CD4-positive, alpha-beta memory T cell (primary cell): ENCODE results near the gene HLA-DPA1. TPM values are rescaled to one million over a fixed set of nuclear protein-coding genes. Genes with fewer than 3 reads are reported as not detected.

ENCODE experiments used
- CTCF ChIA-PET: fragments of 350-600 bp; sonication (Branson Sonifier 250); formaldehyde crosslinking; loops from one replicate; lab custom pipeline; 2021; ENCODE audit warnings: inconsistent platforms; ENCODE audit not compliant: partially characterized antibody; lab: Charles Lee
- POLR2A ChIA-PET: fragments of 350-600 bp; sonication (Branson Sonifier 250); formaldehyde crosslinking; loops from one replicate; lab custom pipeline; 2021; ENCODE audit not compliant: partially characterized antibody; lab: Charles Lee
- DNase-seq, 5 donors: peaks; one replicate each; pipeline versions ENCODE4 v3.0.0 to v3.0.0-alpha.2; 2020 to 2022; ENCODE audit warnings: mixed read lengths in 1 of 5
- H3K27ac ChIP-seq: one replicate; pipeline ENCODE4 v1.7.0; 2013; ENCODE audit warnings: low read depth, low read length
- H3K27me3 ChIP-seq: 2 replicates; pipeline ENCODE4 v1.7.0; 2013; ENCODE audit warnings: mild to moderate bottlenecking, low read length, moderate library complexity; ENCODE audit not compliant: insufficient read depth
- H3K36me3 ChIP-seq: 2 replicates; pipeline ENCODE4 v1.7.0; 2013; ENCODE audit warnings: mild to moderate bottlenecking, low read length, moderate library complexity; ENCODE audit not compliant: insufficient read depth
- H3K4me1 ChIP-seq: 2 replicates; pipeline ENCODE4 v1.7.0; 2013; ENCODE audit warnings: mild to moderate bottlenecking, low read length, moderate library complexity; ENCODE audit not compliant: insufficient read depth
- H3K4me3 ChIP-seq, 2 donors: one replicate each; pipeline ENCODE4 v1.7.0; 2013; ENCODE audit warnings: low read length in 2 of 2, mild to moderate bottlenecking in 1 of 2
- H3K9me3 ChIP-seq, 2 donors: one replicate each; pipeline ENCODE4 v1.7.0; 2013; ENCODE audit warnings: low read length in 2 of 2, control low read depth in 1 of 2; ENCODE audit not compliant: control insufficient read depth in 1 of 2
- H3K27ac Mint-ChIP-seq, 7 donors: one replicate each; pipeline ENCODE4 v1.8.0; 2020 to 2021; ENCODE audit warnings: mixed read lengths in 7 of 7, mild to moderate bottlenecking in 6 of 7, inconsistent platforms in 3 of 7, moderate library complexity in 3 of 7
- H3K27me3 Mint-ChIP-seq, 2 donors: one replicate each; pipeline ENCODE4 v1.8.0; 2020 to 2021; ENCODE audit warnings: mixed read lengths in 2 of 2
- H3K36me3 Mint-ChIP-seq, 2 donors: one replicate each; pipeline ENCODE4 v1.8.0; 2020 to 2021; ENCODE audit warnings: mixed read lengths in 2 of 2, inconsistent platforms in 1 of 2, mild to moderate bottlenecking in 1 of 2
- H3K4me1 Mint-ChIP-seq, 4 donors: one replicate each; pipeline ENCODE4 v1.8.0; 2020 to 2021; ENCODE audit warnings: mixed read lengths in 4 of 4, mild to moderate bottlenecking in 1 of 4
- H3K4me3 Mint-ChIP-seq, 8 donors: one replicate each; pipeline ENCODE4 v1.8.0; 2020 to 2021; ENCODE audit warnings: mixed read lengths in 8 of 8, mild to moderate bottlenecking in 7 of 8, moderate library complexity in 6 of 8, inconsistent platforms in 3 of 8
- H3K9me3 Mint-ChIP-seq, 8 donors: one replicate each; pipeline ENCODE4 v1.8.0; 2020 to 2021; ENCODE audit warnings: mixed read lengths in 8 of 8, mild to moderate bottlenecking in 5 of 8, inconsistent platforms in 3 of 8, moderate library complexity in 1 of 8
- intact Hi-C: fragments of 100-400 bp; cut with micrococcal nuclease; formaldehyde crosslinking; loops from one replicate; pipeline ENCODE4 v1.15.1; 2023
- polyA plus RNA-seq, 2 donors: library from polyadenylated mRNA; unstranded; fragments of 300-500 nt; fragmentation: Illumina TruSeq; gene quantifications; one replicate each; pipeline ENCODE4 v1.2.3, GENCODE V29; 2021
- total RNA-seq, 2 experiments: library from RNA; stranded (reverse); gene quantifications; one replicate each; pipeline ENCODE4 v1.2.3, GENCODE V29; 2021

Gene HLA-DPA1
- total and polyA plus RNA-seq, 4 experiments from 2014 or later, result 17.0 to 41.6 (median 29.1) TPM

DNA sequence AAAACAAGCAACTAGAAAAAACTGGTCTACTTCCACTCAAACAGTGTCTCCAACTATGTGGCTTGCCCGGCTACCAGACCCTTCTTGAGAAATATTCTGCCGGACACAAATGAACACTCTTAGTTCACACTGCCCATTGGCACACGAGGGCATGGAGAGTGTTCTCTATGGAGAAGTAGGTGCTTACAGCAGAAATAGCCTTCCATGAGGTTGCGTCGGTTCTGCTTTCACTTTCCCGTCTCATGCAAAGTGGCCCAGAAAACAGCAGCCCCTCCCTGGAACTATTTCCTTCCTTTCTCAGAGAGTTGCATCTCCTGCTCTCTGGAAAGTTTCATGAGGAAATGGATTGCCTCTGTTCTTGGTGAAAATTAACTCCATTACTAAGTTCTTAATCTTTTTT is 54.5 kb downstream of the HLA-DPA1 start:
- Histone ChIP-seq H3K27ac (no peak overlapping the region), H3K36me3 (no peaks in the 10 kb centered on the region), H3K4me3 (peak overlapping the region; percentile 8 to 27), H3K27me3 (peaks cover 6% of the 10 kb centered on the region), H3K4me1 (peaks cover 24% of the 10 kb centered on the region), H3K9me3 (no peaks in the 10 kb centered on the region)
- ChIA-PET POLR2A (interaction anchor here (0.9 to 1.7 kb wide), 4 partner anchors 47 to 230 kb away, joined by 3 to 5 read pairs (median 4); partner anchors contain the start of genes HLA-DPA1 and HLA-DPB1), CTCF (interaction anchor here (1.3 to 9.4 kb wide), 5 partner anchors 34 to 230 kb away, joined by 3 to 108 read pairs (median 5); partner anchors contain the start of gene HLA-DPB1)
- H3K36me3 Mint-ChIP-seq, result no peaks in the 10 kb centered on the region
- H3K27me3 Mint-ChIP-seq, result peaks cover 4 to 9% of the 10 kb centered on the region in 2 donors
- DNase-seq, result peak in 4 of 5 donors; percentile 28 to 48 (median 38)
- no peaks in the 10 kb centered on the region for H3K9me3 Mint-ChIP-seq
- H3K4me3 Mint-ChIP-seq, result peak overlapping the region; percentile 24 to 85 (median 72)
- peaks cover 0 to 22% (median 20%) of the 10 kb centered on the region in 4 donors for H3K4me1 Mint-ChIP-seq
- intact Hi-C loops, result loop anchor here (5.0 kb wide), 1 partner anchor 53 kb away; the partner anchor contains the start of gene HLA-DPA1
- peak overlapping the region in 5 of 7 donors; percentile 44 to 85 (median 77) for H3K27ac Mint-ChIP-seq

DNA sequence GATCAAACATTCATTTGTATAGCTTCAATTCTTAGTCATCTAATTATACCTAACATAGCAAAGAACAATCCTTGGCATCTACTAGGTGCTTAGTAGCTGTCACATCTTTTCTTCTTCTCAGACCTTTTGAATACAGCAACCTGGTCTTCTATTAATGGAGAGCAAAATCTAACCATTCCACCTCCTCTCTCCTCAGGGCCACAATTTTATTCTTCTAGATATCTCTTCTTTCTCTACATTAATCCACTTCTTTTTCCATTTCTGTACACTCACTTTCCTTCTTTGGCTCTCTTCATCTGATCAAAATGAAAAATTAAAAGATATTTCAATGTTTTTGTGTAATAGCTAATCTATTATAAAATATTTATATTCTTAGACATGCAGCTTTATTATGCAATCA is 55.0 kb downstream of the HLA-DPA1 start:
- peak overlapping the region in 3 of 8 donors; percentile 2 to 57 (median 29) for H3K4me3 Mint-ChIP-seq
- H3K4me1 Mint-ChIP-seq, result peaks cover 0 to 22% (median 20%) of the 10 kb centered on the region in 4 donors
- no peak for DNase-seq
- H3K4me1 ChIP-seq, result peaks cover 24% of the 10 kb centered on the region
- ChIA-PET POLR2A (interaction anchor here (1.2 to 1.7 kb wide), 3 partner anchors 46 to 230 kb away, joined by 3 to 5 read pairs (median 5); partner anchors contain the start of gene HLA-DPB1), CTCF (interaction anchor here (1.3 to 9.4 kb wide), 6 partner anchors 34 to 230 kb away, joined by 3 to 108 read pairs (median 4); partner anchors contain the start of gene HLA-DPB1)
- peak overlapping the region in 4 of 7 donors; percentile 1 to 75 (median 2) for H3K27ac Mint-ChIP-seq
- H3K27me3 ChIP-seq, result peaks cover 11% of the 10 kb centered on the region
- no peaks in the 10 kb centered on the region for H3K36me3 Mint-ChIP-seq
- H3K9me3 ChIP-seq, result no peaks in the 10 kb centered on the region
- no peaks in the 10 kb centered on the region for H3K36me3 ChIP-seq
- H3K4me3 ChIP-seq, result no peak overlapping the region
- intact Hi-C loops, result loop anchor here (5.0 kb wide), 1 partner anchor 54 kb away; the partner anchor contains the start of gene HLA-DPA1
- H3K27ac ChIP-seq, result no peak overlapping the region
- H3K9me3 Mint-ChIP-seq, result no peaks in the 10 kb centered on the region
- peaks cover 4 to 10% of the 10 kb centered on the region in 2 donors for H3K27me3 Mint-ChIP-seq

- ChIA-PET CTCF (interaction anchor here (1.3 to 9.4 kb wide), 4 partner anchors 55 to 231 kb away, joined by 3 to 108 read pairs (median 8); no protein-coding TSS in a partner anchor), POLR2A (interaction anchor here (1.2 to 1.7 kb wide), 3 partner anchors 46 to 231 kb away, joined by 3 to 5 read pairs (median 5); partner anchors contain the start of gene HLA-DPB1)
- no peak overlapping the region for H3K27ac ChIP-seq
- H3K9me3 Mint-ChIP-seq, result no peaks in the 10 kb centered on the region
- H3K36me3 Mint-ChIP-seq, result no peaks in the 10 kb centered on the region
- peak overlapping the region in 1 of 8 donors; percentile 57 for H3K4me3 Mint-ChIP-seq
- no peaks in the 10 kb centered on the region for H3K36me3 ChIP-seq
- intact Hi-C loops, result loop anchor here (5.0 kb wide), 1 partner anchor 54 kb away; the partner anchor contains the start of gene HLA-DPA1
- H3K4me3 ChIP-seq, result no peak overlapping the region
- peak overlapping the region in 4 of 7 donors; percentile 2 to 63 (median 26) for H3K27ac Mint-ChIP-seq
- DNase-seq, result no peak
- peaks cover 24% of the 10 kb centered on the region for H3K4me1 ChIP-seq
- H3K27me3 ChIP-seq, result peaks cover 11% of the 10 kb centered on the region
- H3K4me1 Mint-ChIP-seq, result peaks cover 0 to 22% (median 20%) of the 10 kb centered on the region in 4 donors
- H3K27me3 Mint-ChIP-seq, result peaks cover 6 to 11% of the 10 kb centered on the region in 2 donors
- no peaks in the 10 kb centered on the region for H3K9me3 ChIP-seq
Observed at GRCh38 chr6:33017694-33018353, 55.6 kb downstream of the HLA-DPA1 start.

DNA sequence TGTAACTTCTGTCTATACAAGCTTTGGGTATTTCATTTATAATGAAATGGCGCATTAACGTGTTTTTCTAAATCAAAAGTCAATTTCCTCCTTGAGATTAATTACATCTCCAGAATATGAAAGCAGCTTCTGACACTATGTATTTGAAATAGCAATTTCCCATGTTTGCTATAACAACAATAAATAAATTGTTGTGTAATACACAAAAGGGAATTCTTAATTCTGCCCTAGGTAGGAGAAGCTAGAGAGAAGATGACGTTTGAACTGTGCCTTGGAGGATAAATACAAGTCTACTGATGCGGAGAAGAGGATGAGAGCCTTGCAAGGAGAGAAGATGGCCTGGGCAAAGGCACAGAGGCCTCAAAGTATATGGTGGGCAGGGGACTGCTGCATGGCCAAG is 56.4 kb downstream of the HLA-DPA1 start:
- Mint-ChIP-seq H3K27me3 (peaks cover 8 to 11% of the 10 kb centered on the region in 2 donors), H3K4me3 (no peak overlapping the region), H3K4me1 (peaks cover 0 to 22% (median 20%) of the 10 kb centered on the region in 4 donors), H3K27ac (no peak overlapping the region), H3K36me3 (no peaks in the 10 kb centered on the region), H3K9me3 (no peaks in the 10 kb centered on the region)
- DNase-seq, result no peak
- Histone ChIP-seq H3K9me3 (no peaks in the 10 kb centered on the region), H3K27ac (no peak overlapping the region), H3K36me3 (no peaks in the 10 kb centered on the region), H3K4me1 (peaks cover 24% of the 10 kb centered on the region), H3K4me3 (no peak overlapping the region), H3K27me3 (peaks cover 11% of the 10 kb centered on the region)
- ChIA-PET CTCF (interaction anchor here (0.8 to 9.4 kb wide), 7 partner anchors 13 to 232 kb away, joined by 3 to 108 read pairs (median 4); no protein-coding TSS in a partner anchor), POLR2A (no interaction called here)
- intact Hi-C loops, result loop anchor here (5.0 kb wide), 1 partner anchor 55 kb away; the partner anchor contains the start of gene HLA-DPA1

GRCh38 chr6:33015798-33016197 is 57.7 kb downstream of the HLA-DPA1 start:
- Histone ChIP-seq H3K4me1 (peaks cover 24% of the 10 kb centered on the region), H3K9me3 (no peaks in the 10 kb centered on the region), H3K36me3 (no peaks in the 10 kb centered on the region), H3K27ac (no peak overlapping the region), H3K27me3 (peaks cover 11% of the 10 kb centered on the region), H3K4me3 (no peak overlapping the region)
- Mint-ChIP-seq H3K9me3 (no peaks in the 10 kb centered on the region), H3K4me3 (no peak overlapping the region), H3K27me3 (peaks cover 8 to 11% of the 10 kb centered on the region in 2 donors), H3K4me1 (peaks cover 0 to 22% (median 20%) of the 10 kb centered on the region in 4 donors), H3K27ac (no peak overlapping the region), H3K36me3 (no peaks in the 10 kb centered on the region)
- ChIA-PET CTCF (interaction anchor here (0.6 to 9.4 kb wide), 10 partner anchors 33 to 233 kb away, joined by 3 to 108 read pairs (median 6); partner anchors contain the start of genes HLA-DPB1 and TAP2), POLR2A (interaction anchor here (1.6 to 2.0 kb wide), 2 partner anchors 58 to 233 kb away, joined by 4 to 10 read pairs; partner anchors contain the start of gene HLA-DPA1)
- no peak for DNase-seq
- intact Hi-C loops, result loop anchor here (2.0 to 5.0 kb wide), 2 partner anchors 57 to 67 kb away; partner anchors contain the start of gene HLA-DPA1

DNA sequence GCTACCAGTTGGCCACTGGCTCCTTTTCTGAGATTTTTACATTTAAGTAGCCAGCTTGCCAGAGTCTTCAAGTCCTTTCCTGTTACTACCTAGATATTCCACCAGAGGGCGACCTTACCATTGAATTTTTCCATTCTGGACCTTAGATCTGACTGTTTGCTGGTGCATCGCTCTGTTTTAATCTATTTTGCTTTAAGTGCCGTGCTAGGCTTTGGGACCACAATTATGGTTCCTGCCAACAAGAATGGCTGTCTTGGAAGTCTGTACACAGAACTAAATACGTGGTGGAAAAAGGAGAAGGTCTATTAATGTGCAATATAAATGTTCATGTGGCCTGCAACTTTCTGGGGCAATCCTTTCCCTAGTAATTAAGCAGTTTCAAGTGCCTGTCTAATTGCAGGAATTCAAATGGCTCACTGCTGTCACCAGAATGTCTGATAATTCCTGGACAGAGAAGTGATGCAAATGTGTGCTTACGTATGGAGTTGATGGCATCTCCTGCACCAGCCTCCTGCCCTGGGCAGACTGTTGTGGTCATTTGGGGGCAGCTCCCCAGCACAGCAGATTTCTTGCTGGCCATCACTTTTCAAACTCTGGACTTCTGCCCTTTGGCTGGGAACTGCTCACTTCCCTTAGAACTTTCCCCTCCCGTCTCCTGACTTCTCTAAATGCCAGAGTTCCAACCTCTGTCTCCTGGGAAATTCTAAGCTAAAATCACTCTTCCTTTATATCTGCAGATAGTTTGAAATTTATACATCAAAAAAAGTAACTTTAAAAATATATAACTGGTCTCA is 58.4 kb downstream of the HLA-DPA1 start:
- peaks cover 8 to 11% of the 10 kb centered on the region in 2 donors for H3K27me3 Mint-ChIP-seq
- ChIA-PET CTCF (interaction anchor here (0.7 to 9.4 kb wide), 21 partner anchors 14 to 234 kb away, joined by 3 to 108 read pairs (median 4); partner anchors contain the start of gene HLA-DPB1), POLR2A (interaction anchor here (0.9 to 2.0 kb wide), 4 partner anchors 43 to 234 kb away, joined by 4 to 10 read pairs (median 4); partner anchors contain the start of gene HLA-DPA1)
- H3K36me3 Mint-ChIP-seq, result no peaks in the 10 kb centered on the region
- Histone ChIP-seq H3K4me3 (no peak overlapping the region), H3K27ac (no peak overlapping the region), H3K27me3 (peaks cover 11% of the 10 kb centered on the region), H3K9me3 (no peaks in the 10 kb centered on the region), H3K36me3 (no peaks in the 10 kb centered on the region), H3K4me1 (peaks cover 24% of the 10 kb centered on the region)
- H3K27ac Mint-ChIP-seq, result no peak overlapping the region
- peaks cover 0 to 20% (median 20%) of the 10 kb centered on the region in 4 donors for H3K4me1 Mint-ChIP-seq
- H3K4me3 Mint-ChIP-seq, result no peak overlapping the region
- H3K9me3 Mint-ChIP-seq, result no peaks in the 10 kb centered on the region
- intact Hi-C loops, result loop anchor here (1.0 to 5.0 kb wide), 5 partner anchors 57 to 233 kb away; partner anchors contain the start of gene HLA-DPA1
- peak; percentile 66 to 79 (median 73) for DNase-seq
